Uterus (tissue), 2 donors: ENCODE measurements around the gene PTPRJ.

ENCODE experiments used
- POLR2A ChIP-seq, 2 donors: fragments of 450-650 bp; IDR thresholded peaks; one replicate each; pipeline ENCODE4 v1.6.1; 2016; ENCODE audit warnings: antibody characterized with exemption in 2 of 2, mild to moderate bottlenecking in 1 of 2, moderate library complexity in 1 of 2
- TF ChIP-seq, protein P1 (sequence below), 4 experiments: fragments of 200-600 bp in 2 of 4; fragments of 450-650 bp in 2 of 4; sonication (generic) in 2 of 4; IDR thresholded peaks; one replicate each; pipeline ENCODE4 v1.5.1; 2016 to 2019; ENCODE audit warnings: antibody characterized with exemption in 4 of 4, mild to moderate bottlenecking in 2 of 4, moderate library complexity in 1 of 4

DNA sequence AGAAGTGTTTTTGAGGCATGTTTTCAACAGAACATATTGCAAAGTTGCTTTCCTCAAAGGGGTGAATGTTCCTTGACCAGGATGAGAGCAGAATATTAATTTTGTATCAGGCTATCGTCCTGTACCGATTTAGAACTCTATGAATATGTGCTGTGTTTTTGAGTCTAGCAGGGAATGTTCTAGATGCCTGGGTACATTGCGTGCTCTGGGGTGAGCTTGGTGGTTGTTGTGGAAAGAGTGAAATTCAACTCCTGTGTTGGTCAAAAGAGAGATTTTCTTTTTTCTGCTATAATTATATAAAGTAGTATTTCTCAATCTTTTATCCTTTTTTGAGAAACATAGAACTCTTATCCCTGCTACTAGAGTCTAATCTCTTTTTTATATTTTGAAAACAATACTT, 185.1 kb downstream of the PTPRJ start:
- TF ChIP-seq, protein P1, sequence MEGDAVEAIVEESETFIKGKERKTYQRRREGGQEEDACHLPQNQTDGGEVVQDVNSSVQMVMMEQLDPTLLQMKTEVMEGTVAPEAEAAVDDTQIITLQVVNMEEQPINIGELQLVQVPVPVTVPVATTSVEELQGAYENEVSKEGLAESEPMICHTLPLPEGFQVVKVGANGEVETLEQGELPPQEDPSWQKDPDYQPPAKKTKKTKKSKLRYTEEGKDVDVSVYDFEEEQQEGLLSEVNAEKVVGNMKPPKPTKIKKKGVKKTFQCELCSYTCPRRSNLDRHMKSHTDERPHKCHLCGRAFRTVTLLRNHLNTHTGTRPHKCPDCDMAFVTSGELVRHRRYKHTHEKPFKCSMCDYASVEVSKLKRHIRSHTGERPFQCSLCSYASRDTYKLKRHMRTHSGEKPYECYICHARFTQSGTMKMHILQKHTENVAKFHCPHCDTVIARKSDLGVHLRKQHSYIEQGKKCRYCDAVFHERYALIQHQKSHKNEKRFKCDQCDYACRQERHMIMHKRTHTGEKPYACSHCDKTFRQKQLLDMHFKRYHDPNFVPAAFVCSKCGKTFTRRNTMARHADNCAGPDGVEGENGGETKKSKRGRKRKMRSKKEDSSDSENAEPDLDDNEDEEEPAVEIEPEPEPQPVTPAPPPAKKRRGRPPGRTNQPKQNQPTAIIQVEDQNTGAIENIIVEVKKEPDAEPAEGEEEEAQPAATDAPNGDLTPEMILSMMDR (IDR thresholded peaks at IDR 0.05): no peak
- TF ChIP-seq POLR2A (IDR thresholded peaks at IDR 0.05): no peak
